DMS 273 (cell line): Measurements from ENCODE around the gene TAS2R42.
A peak's percentile ranks its signal among the peaks of the same experiment; 100 is the strongest.

Source experiments
- DNase-seq: peaks from one replicate; lab custom pipeline; 2025; ENCODE audit not compliant: unreplicated experiment; lab: John Stamatoyannopoulos, UW

TAS2R42 gene

GRCh38 chr12:11186837-11187236 is at the start of gene TAS2R42:
Gene TAS2R42 (minus strand): TSS chr12:11186937. CDS start chr12:11186937, 0 bp downstream.
- DNase-seq = no peak

GRCh38 chr12:11233532-11233931 is 46.8 kb upstream of the TAS2R42 start:
- no peak for DNase-seq

- peak; percentile 62 for DNase-seq
Observed at GRCh38 chr12:11228296-11228879, 41.7 kb upstream of the TAS2R42 start.

GRCh38 chr12:11227373-11227772 is 40.6 kb upstream of the TAS2R42 start:
- no peak for DNase-seq

GRCh38 chr12:11209113-11209512 is 22.4 kb upstream of the TAS2R42 start:
- no peak for DNase-seq

- DNase-seq = no peak
Observed at GRCh38 chr12:11204173-11204572, 17.4 kb upstream of the TAS2R42 start.

- no peak for DNase-seq
Observed at GRCh38 chr12:11202811-11203210, 16.1 kb upstream of the TAS2R42 start.

- no peak for DNase-seq
Observed at GRCh38 chr12:11183011-11183410, 3.7 kb downstream of the TAS2R42 start.

- DNase-seq = no peak
Observed at GRCh38 chr12:11182529-11182928, 4.2 kb downstream of the TAS2R42 start.

GRCh38 chr12:11178250-11178649 is 8.5 kb downstream of the TAS2R42 start:
- no peak for DNase-seq

- peak; percentile 1 for DNase-seq
Observed at GRCh38 chr12:11174022-11174421, 12.7 kb downstream of the TAS2R42 start.

GRCh38 chr12:11171969-11172675 is 14.6 kb downstream of the TAS2R42 start:
- DNase-seq = peak; percentile 31

- DNase-seq = peak; percentile 95
Observed at GRCh38 chr12:11171145-11171968, 15.4 kb downstream of the TAS2R42 start, which contains the start of gene SMIM10L1. Gene SMIM10L1 (plus strand): TSS chr12:11171194. CDS start chr12:11171357, 163 bp downstream.

- no peak for DNase-seq
Observed at GRCh38 chr12:11170810-11171144, 16.0 kb downstream of the TAS2R42 start.

GRCh38 chr12:11166300-11166699 is 20.4 kb downstream of the TAS2R42 start:
- no peak for DNase-seq

GRCh38 chr12:11164384-11164783 is 22.4 kb downstream of the TAS2R42 start:
- no peak for DNase-seq

- DNase-seq = peak; percentile 3
Observed at GRCh38 chr12:11162502-11162901, 24.2 kb downstream of the TAS2R42 start.

- DNase-seq = no peak
Observed at GRCh38 chr12:11158885-11159444, 27.8 kb downstream of the TAS2R42 start.

- DNase-seq = no peak
Observed at GRCh38 chr12:11154400-11154925, 32.3 kb downstream of the TAS2R42 start.

GRCh38 chr12:11152725-11153124 is 34.0 kb downstream of the TAS2R42 start:
- DNase-seq = no peak

GRCh38 chr12:11150832-11151231 is 35.9 kb downstream of the TAS2R42 start:
- no peak for DNase-seq
